Measurements from ENCODE around the gene SNX7. TPM values are rescaled to one million over a fixed set of nuclear protein-coding genes. Genes with fewer than 3 reads are reported as not detected.

The SNX7 gene
- total RNA-seq, 6 experiments from 2014 or later = 8.5 to 11.9 (median 9.9) TPM

GRCh38 chr1:98761219-98761865 lies 99.8 kb downstream of the SNX7 start:
- ATAC-seq = no peak
- no peaks in the 10 kb centered on the region for H3K36me3 ChIP-seq
- H3K27ac ChIP-seq = no peak overlapping the region
- no peaks in the 10 kb centered on the region for H3K27me3 ChIP-seq
- H3K4me3 ChIP-seq = no peak overlapping the region
- no peaks in the 10 kb centered on the region for H3K9me3 ChIP-seq
- intact Hi-C loops (cut with DNase I) = no loop called here
- TF ChIP-seq CTCF (IDR thresholded peaks at IDR 0.05) (no peak), POLR2A (IDR thresholded peaks at IDR 0.05) (no peak)
- H3K4me1 ChIP-seq = no peaks in the 10 kb centered on the region
- no peak for DNase-seq
- 85% methylated on average over 4 of the region's 4 CpGs for WGBS (ENCODE audit: insufficient coverage, low coverage, low lambda C conversion rate, missing lambda C conversion rate)

GRCh38 chr1:98763488-98764150 lies 102.1 kb downstream of the SNX7 start:
- WGBS (ENCODE audit: insufficient coverage, low coverage, low lambda C conversion rate, missing lambda C conversion rate) = 71% methylated on average over 3 of the region's 3 CpGs
- no peak for ATAC-seq
- intact Hi-C loops (cut with DNase I) = no loop called here

GRCh38 chr1:98764485-98764884 lies 103.0 kb downstream of the SNX7 start:
- H3K36me3 ChIP-seq = no peaks in the 10 kb centered on the region
- H3K9me3 ChIP-seq = no peaks in the 10 kb centered on the region
- DNase-seq (no peak), ATAC-seq (no peak)
- no peaks in the 10 kb centered on the region for H3K27me3 ChIP-seq
- WGBS (ENCODE audit: insufficient coverage, low coverage, low lambda C conversion rate, missing lambda C conversion rate) = 50% methylated on average over 1 of the region's 1 CpG
- no peaks in the 10 kb centered on the region for H3K4me1 ChIP-seq
- no peak overlapping the region for H3K4me3 ChIP-seq
- intact Hi-C loops (cut with DNase I) = no loop called here
- TF ChIP-seq CTCF (IDR thresholded peaks at IDR 0.05) (no peak), POLR2A (IDR thresholded peaks at IDR 0.05) (no peak)
- H3K27ac ChIP-seq = no peak overlapping the region

More at GRCh38 chr1:98763488-98764150, 102.1 kb downstream of the SNX7 start:
- no peak overlapping the region for H3K27ac ChIP-seq
- no peaks in the 10 kb centered on the region for H3K4me1 ChIP-seq
- no peak for DNase-seq
- TF ChIP-seq POLR2A (IDR thresholded peaks at IDR 0.05) (no peak), CTCF (IDR thresholded peaks at IDR 0.05) (no peak)
- H3K9me3 ChIP-seq = no peaks in the 10 kb centered on the region
- H3K27me3 ChIP-seq = no peaks in the 10 kb centered on the region
- no peak overlapping the region for H3K4me3 ChIP-seq
- H3K36me3 ChIP-seq = no peaks in the 10 kb centered on the region

- 63% methylated on average over 4 of the region's 4 CpGs for WGBS (ENCODE audit: insufficient coverage, low coverage, low lambda C conversion rate, missing lambda C conversion rate)
- intact Hi-C loops (cut with DNase I) = no loop called here
These were observed 104.7 kb downstream of the SNX7 start for GRCh38 chr1:98766255-98766654.

More at GRCh38 chr1:98766255-98766654, 104.7 kb downstream of the SNX7 start:
- peak in 2 of 4 donors; percentile 32 to 38 for ATAC-seq
- Histone ChIP-seq H3K27ac (no peak overlapping the region), H3K36me3 (no peaks in the 10 kb centered on the region), H3K4me3 (no peak overlapping the region), H3K27me3 (no peaks in the 10 kb centered on the region), H3K4me1 (no peaks in the 10 kb centered on the region), H3K9me3 (no peaks in the 10 kb centered on the region)
- no peak for TF ChIP-seq CTCF (IDR thresholded peaks at IDR 0.05)
- no peak for TF ChIP-seq POLR2A (IDR thresholded peaks at IDR 0.05)
- no peak for DNase-seq
